Measurements from ENCODE around the gene CUL1.
"Not testable (repeated sequence)": the region's sequence is repeated elsewhere in the genome, so short reads cannot be mapped to it uniquely, and the experiment has no call there.

Gene CUL1

DNA sequence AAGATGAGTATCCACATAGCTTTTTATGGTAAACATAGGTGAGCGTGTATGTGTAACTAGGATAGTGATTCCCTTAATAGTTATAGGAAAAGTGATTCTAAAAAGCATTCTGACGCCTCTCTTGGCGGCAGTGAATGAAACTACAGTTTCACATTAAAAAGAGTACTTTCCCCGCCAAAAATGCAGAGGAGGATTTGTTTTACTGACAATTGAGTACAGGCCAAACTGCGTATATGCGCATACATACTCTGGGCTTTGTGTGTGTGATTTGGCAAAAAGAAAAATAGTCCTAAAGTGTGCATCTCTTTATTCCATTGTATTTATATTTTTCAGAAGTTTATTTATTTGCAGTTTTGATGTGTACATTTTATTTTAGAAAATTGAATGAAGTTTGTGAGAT, 10.3 kb downstream of the CUL1 start:
- H3K79me2 ChIP-seq (ENCODE audit: insufficient read depth, low read length): peaks cover 100% of the 10 kb centered on the region
- no peak overlapping the region for H3K4me2 ChIP-seq (ENCODE audit: insufficient read depth, low read length)
- no peaks in the 10 kb centered on the region; the same call in 1 of the 2 replicates for H3K4me1 ChIP-seq (ENCODE audit: insufficient read depth, low read length)
- no peak for TF ChIP-seq EZH2 (IDR thresholded peaks at IDR 0.05; ENCODE audit: borderline replicate concordance, low read depth, low read length, severe bottlenecking)
- TF ChIP-seq, protein P1, sequence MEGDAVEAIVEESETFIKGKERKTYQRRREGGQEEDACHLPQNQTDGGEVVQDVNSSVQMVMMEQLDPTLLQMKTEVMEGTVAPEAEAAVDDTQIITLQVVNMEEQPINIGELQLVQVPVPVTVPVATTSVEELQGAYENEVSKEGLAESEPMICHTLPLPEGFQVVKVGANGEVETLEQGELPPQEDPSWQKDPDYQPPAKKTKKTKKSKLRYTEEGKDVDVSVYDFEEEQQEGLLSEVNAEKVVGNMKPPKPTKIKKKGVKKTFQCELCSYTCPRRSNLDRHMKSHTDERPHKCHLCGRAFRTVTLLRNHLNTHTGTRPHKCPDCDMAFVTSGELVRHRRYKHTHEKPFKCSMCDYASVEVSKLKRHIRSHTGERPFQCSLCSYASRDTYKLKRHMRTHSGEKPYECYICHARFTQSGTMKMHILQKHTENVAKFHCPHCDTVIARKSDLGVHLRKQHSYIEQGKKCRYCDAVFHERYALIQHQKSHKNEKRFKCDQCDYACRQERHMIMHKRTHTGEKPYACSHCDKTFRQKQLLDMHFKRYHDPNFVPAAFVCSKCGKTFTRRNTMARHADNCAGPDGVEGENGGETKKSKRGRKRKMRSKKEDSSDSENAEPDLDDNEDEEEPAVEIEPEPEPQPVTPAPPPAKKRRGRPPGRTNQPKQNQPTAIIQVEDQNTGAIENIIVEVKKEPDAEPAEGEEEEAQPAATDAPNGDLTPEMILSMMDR (IDR thresholded peaks at IDR 0.05; ENCODE audit: borderline replicate concordance, extremely low read depth, low read length, poor library complexity, severe bottlenecking): no peak
- no peaks in the 10 kb centered on the region for H3K27me3 ChIP-seq (ENCODE audit: insufficient read depth, low read length, poor library complexity)
- ATAC-seq (ENCODE audit: insufficient read depth, low read depth) (no peak), DNase-seq (no peak)
- H2AFZ ChIP-seq (ENCODE audit: low read depth, low read length): no peak overlapping the region
- no peaks in the 10 kb centered on the region for H3K36me3 ChIP-seq (ENCODE audit: insufficient read depth, low read length)
- H3K9me3 ChIP-seq (ENCODE audit: insufficient read depth, low read length, severe bottlenecking): no peaks in the 10 kb centered on the region
- H4K20me1 ChIP-seq (ENCODE audit: insufficient read depth, low read length): peaks cover 85% of the 10 kb centered on the region
- H3K9ac ChIP-seq (ENCODE audit: low read depth, low read length): no peak overlapping the region
- H3K4me3 ChIP-seq (ENCODE audit: low read depth in 1 of 2, low read length in 2 of 2): no peak overlapping the region
- no peak overlapping the region for H3K27ac ChIP-seq (ENCODE audit: low read length)

DNA sequence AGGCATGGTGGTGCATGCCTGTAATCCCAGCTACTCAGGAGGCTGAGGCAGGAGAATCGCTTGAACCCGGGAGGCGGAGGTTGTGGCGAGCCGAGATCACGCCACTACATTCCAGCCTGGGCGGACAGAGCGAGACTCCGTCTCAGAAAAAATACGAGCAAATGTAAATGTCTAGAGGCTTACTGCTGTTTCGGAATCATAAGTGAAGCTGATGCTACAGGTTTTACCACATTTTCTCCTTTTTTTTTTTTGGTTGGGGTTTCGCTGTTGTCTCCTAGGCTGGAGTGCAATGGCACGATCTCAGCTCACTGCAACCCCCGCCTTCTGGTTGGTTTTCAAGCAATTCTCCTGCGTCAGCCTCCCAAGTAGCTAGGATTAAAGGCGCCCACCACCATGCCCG, 11.7 kb downstream of the CUL1 start:
- not testable (repeated sequence) for ATAC-seq (ENCODE audit: insufficient read depth, low read depth); H3K4me2 ChIP-seq (ENCODE audit: insufficient read depth, low read length); H3K9ac ChIP-seq (ENCODE audit: low read depth, low read length); H3K4me3 ChIP-seq (ENCODE audit: low read depth in 1 of 2, low read length in 2 of 2); H3K27me3 ChIP-seq (ENCODE audit: insufficient read depth, low read length, poor library complexity); DNase-seq; H2AFZ ChIP-seq (ENCODE audit: low read depth, low read length); H3K27ac ChIP-seq (ENCODE audit: low read length); H3K9me3 ChIP-seq (ENCODE audit: insufficient read depth, low read length, severe bottlenecking); H3K4me1 ChIP-seq (ENCODE audit: insufficient read depth, low read length); H3K36me3 ChIP-seq (ENCODE audit: insufficient read depth, low read length)
- Histone ChIP-seq H3K79me2 (ENCODE audit: insufficient read depth, low read length) (peaks cover 100% of the 10 kb centered on the region), H4K20me1 (ENCODE audit: insufficient read depth, low read length) (peaks cover 88% of the 10 kb centered on the region)

GRCh38 chr7:148711191-148712102, 12.7 kb downstream of the CUL1 start:
- Histone ChIP-seq H3K4me3 (ENCODE audit: low read depth in 1 of 2, low read length in 2 of 2) (no peak overlapping the region), H3K4me2 (ENCODE audit: insufficient read depth, low read length) (no peak overlapping the region), H3K9me3 (ENCODE audit: insufficient read depth, low read length, severe bottlenecking) (no peaks in the 10 kb centered on the region), H3K4me1 (ENCODE audit: insufficient read depth, low read length) (no peaks in the 10 kb centered on the region), H4K20me1 (ENCODE audit: insufficient read depth, low read length) (peaks cover 82% of the 10 kb centered on the region), H3K36me3 (ENCODE audit: insufficient read depth, low read length) (no peaks in the 10 kb centered on the region), H3K27me3 (ENCODE audit: insufficient read depth, low read length, poor library complexity) (no peaks in the 10 kb centered on the region), H2AFZ (ENCODE audit: low read depth, low read length) (no peak overlapping the region), H3K79me2 (ENCODE audit: insufficient read depth, low read length) (peaks cover 100% of the 10 kb centered on the region), H3K9ac (ENCODE audit: low read depth, low read length) (no peak overlapping the region), H3K27ac (ENCODE audit: low read length) (no peak overlapping the region)
- TF ChIP-seq, protein P1 (IDR thresholded peaks at IDR 0.05; ENCODE audit: borderline replicate concordance, extremely low read depth, low read length, poor library complexity, severe bottlenecking): no peak
- TF ChIP-seq EZH2 (IDR thresholded peaks at IDR 0.05; ENCODE audit: borderline replicate concordance, low read depth, low read length, severe bottlenecking): no peak
- DNase-seq: no peak
- no peak for ATAC-seq (ENCODE audit: insufficient read depth, low read depth)

DNA sequence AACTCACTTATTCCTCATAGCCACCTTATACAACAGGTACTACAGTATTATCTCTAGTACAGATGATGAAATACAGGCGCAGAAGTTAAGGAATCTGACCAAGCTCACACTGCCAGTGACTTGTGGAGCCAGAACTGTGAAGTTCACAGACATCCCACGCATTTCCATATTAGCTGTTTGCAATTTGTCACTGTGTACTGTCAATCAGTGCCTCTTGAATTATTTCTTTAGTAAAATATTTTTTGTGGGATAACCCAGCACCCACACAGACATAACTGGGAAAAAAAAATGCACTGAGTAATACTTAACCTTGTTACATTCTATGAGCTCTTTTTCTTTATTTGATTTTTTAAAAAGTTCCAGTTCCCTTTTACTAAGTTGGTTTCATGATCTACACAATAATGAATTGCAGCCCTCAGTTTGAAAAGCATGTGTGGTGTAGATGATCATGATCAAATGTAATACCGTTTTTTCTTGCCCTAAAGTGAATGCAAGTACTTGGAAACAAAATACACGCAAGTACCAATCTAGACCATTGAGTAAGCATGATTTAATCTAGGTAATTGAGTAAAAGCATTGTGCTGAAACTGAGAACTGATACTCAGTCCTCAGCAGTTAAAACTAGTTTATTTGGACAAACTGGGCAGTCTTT, 14.1 kb downstream of the CUL1 start:
- no peaks in the 10 kb centered on the region for H3K36me3 ChIP-seq (ENCODE audit: insufficient read depth, low read length)
- TF ChIP-seq, protein P1 (IDR thresholded peaks at IDR 0.05; ENCODE audit: borderline replicate concordance, extremely low read depth, low read length, poor library complexity, severe bottlenecking): no peak
- DNase-seq (no peak), ATAC-seq (ENCODE audit: insufficient read depth, low read depth) (no peak)
- H3K27ac ChIP-seq (ENCODE audit: low read length): no peak overlapping the region
- peaks cover 86% of the 10 kb centered on the region for H4K20me1 ChIP-seq (ENCODE audit: insufficient read depth, low read length)
- H3K79me2 ChIP-seq (ENCODE audit: insufficient read depth, low read length): peaks cover 100% of the 10 kb centered on the region
- no peak overlapping the region for H3K9ac ChIP-seq (ENCODE audit: low read depth, low read length)
- no peaks in the 10 kb centered on the region for H3K27me3 ChIP-seq (ENCODE audit: insufficient read depth, low read length, poor library complexity)
- no peaks in the 10 kb centered on the region for H3K4me1 ChIP-seq (ENCODE audit: insufficient read depth, low read length)
- H2AFZ ChIP-seq (ENCODE audit: low read depth, low read length): no peak overlapping the region
- no peaks in the 10 kb centered on the region for H3K9me3 ChIP-seq (ENCODE audit: insufficient read depth, low read length, severe bottlenecking)
- H3K4me3 ChIP-seq (ENCODE audit: low read depth in 1 of 2, low read length in 2 of 2): no peak overlapping the region
- no peak overlapping the region for H3K4me2 ChIP-seq (ENCODE audit: insufficient read depth, low read length)

Data from DND-41 (cell line).